ENCODE measurements around the gene MYO5C. TPM values are rescaled to one million over a fixed set of nuclear protein-coding genes. Genes with fewer than 3 reads are reported as not detected.

The MYO5C gene
- total and polyA plus RNA-seq, 3 donors from 2014 or later, result 9.3 to 47.6 (median 40.0) TPM

DNA sequence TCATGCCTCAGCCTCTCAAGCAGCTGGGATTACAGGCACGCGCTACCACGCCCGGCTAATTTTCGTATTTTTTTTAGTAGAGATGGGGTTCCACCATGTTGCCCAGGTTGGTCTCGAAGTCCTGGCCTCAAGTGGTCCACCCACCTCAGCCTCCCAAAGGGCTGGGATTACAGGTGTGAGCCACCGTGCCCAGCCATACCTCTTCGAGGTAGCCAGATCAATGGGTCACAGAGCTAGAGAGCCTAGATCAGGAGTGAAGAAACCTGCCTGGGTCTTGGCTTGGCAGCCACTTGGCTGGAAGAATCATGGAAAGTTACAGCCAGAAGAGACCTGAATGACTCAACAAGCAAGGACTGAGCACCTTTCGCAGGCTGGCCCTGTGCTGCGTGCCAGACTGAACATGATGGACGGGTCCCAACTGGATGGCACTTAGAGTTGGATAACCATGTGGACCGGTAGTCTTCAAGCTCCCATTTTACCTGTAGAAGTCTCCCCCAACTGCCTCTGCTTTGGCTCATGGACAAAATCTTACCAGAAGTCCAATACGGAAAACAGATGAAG, 134.1 kb downstream of the MYO5C start:
- peaks cover 19% of the 10 kb centered on the region for H3K4me1 ChIP-seq
- peak; percentile 10 for DNase-seq
- H3K27me3 ChIP-seq, result no peaks in the 10 kb centered on the region
- H3K4me3 ChIP-seq, result no peak overlapping the region
- 89 to 97% methylated on average over 7 to 13 of the region's 13 CpGs for WGBS, 2 donors
- intact Hi-C loops (cut with DNase I; ENCODE audit: low total_unique reads), result no loop called here
- peak overlapping the region in 1 of 2 donors; percentile 33 for H3K27ac ChIP-seq
- TF ChIP-seq POLR2A (IDR thresholded peaks at IDR 0.05), result no peak
- no peak for TF ChIP-seq CTCF (IDR thresholded peaks at IDR 0.05)
- H3K9me3 ChIP-seq, result no peaks in the 10 kb centered on the region
- H3K36me3 ChIP-seq (ENCODE audit: low read depth, missing control alignments), result no peaks in the 10 kb centered on the region

GRCh38 chr15:52159645-52160044, 136.0 kb downstream of the MYO5C start:
- intact Hi-C loops (cut with DNase I; ENCODE audit: low total_unique reads), result no loop called here
- no peak overlapping the region for H3K27ac ChIP-seq
- H3K4me3 ChIP-seq, result no peak overlapping the region
- H3K9me3 ChIP-seq, result no peaks in the 10 kb centered on the region
- DNase-seq, result no peak
- peaks cover 26% of the 10 kb centered on the region for H3K4me1 ChIP-seq
- TF ChIP-seq POLR2A (IDR thresholded peaks at IDR 0.05), result no peak
- TF ChIP-seq CTCF (IDR thresholded peaks at IDR 0.05), result no peak
- H3K27me3 ChIP-seq, result no peaks in the 10 kb centered on the region
- no peaks in the 10 kb centered on the region for H3K36me3 ChIP-seq (ENCODE audit: low read depth, missing control alignments)
- 96 to 97% methylated on average over 3 of the region's 3 CpGs for WGBS, 2 donors

DNA sequence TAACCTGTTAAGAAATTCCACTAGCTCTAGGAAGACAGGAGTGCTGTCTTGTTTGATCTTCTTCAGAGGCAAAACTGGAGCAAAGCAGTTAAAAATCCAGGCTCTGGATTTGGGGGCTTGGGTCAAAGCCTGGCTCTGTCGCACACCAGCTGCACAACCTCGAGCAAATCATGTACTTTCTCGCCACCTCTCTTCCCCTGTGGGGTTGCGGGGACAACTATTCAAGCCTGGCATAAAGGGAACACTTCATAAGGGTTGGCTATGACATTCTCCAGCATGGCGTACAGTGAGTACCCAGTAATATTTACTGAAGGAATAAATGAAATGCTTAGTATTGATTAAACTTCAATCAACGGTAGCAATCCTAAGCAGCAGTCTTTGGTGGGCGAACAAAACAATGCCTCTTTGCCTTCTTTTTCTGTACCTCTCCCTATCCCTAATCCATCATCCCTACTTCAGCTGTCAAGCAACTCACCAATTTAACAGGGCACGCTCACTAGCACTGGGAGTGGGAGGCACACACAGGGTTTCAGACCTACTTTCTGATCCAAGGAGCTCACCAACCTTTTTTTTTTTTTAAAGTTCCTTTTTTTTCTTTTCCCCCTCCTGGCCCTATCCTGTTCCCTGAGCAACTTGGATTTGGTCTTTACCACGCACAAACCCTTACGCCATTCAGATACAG, 137.4 kb downstream of the MYO5C start:
- intact Hi-C loops (cut with DNase I; ENCODE audit: low total_unique reads), result no loop called here
- DNase-seq, result peak; percentile 3
- Histone ChIP-seq H3K4me3 (no peak overlapping the region), H3K27me3 (no peaks in the 10 kb centered on the region), H3K27ac (no peak overlapping the region), H3K9me3 (no peaks in the 10 kb centered on the region), H3K4me1 (peaks cover 20% of the 10 kb centered on the region), H3K36me3 (ENCODE audit: low read depth, missing control alignments) (no peaks in the 10 kb centered on the region)
- WGBS, 2 donors, result 79 to 82% methylated on average over 10 of the region's 10 CpGs
- TF ChIP-seq POLR2A (IDR thresholded peaks at IDR 0.05) (no peak), CTCF (IDR thresholded peaks at IDR 0.05) (no peak)

GRCh38 chr15:52155878-52156277, 139.7 kb downstream of the MYO5C start:
- DNase-seq, result peak; percentile 13
- H3K36me3 ChIP-seq (ENCODE audit: low read depth, missing control alignments), result no peaks in the 10 kb centered on the region
- no peaks in the 10 kb centered on the region for H3K9me3 ChIP-seq
- no peak overlapping the region for H3K4me3 ChIP-seq
- no peak for TF ChIP-seq CTCF (IDR thresholded peaks at IDR 0.05)
- TF ChIP-seq POLR2A (IDR thresholded peaks at IDR 0.05), result no peak
- WGBS, 2 donors, result 33 to 38% methylated on average over 2 of the region's 2 CpGs
- H3K27me3 ChIP-seq, result no peaks in the 10 kb centered on the region
- intact Hi-C loops (cut with DNase I; ENCODE audit: low total_unique reads), result no loop called here
- peaks cover 15% of the 10 kb centered on the region for H3K4me1 ChIP-seq
- H3K27ac ChIP-seq, result peak overlapping the region in 1 of 2 donors; percentile 2

All from testis (tissue), 3 donors.